ENCODE data around the gene SMS. TPM values are rescaled to one million over a fixed set of nuclear protein-coding genes. Genes with fewer than 3 reads are reported as not detected.
"Not testable (repeated sequence)": the region's sequence is repeated elsewhere in the genome, so short reads cannot be mapped to it uniquely, and the experiment has no call there.

Gene SMS
- total RNA-seq, 1 donor from 2014 or later = 75.7 TPM

DNA sequence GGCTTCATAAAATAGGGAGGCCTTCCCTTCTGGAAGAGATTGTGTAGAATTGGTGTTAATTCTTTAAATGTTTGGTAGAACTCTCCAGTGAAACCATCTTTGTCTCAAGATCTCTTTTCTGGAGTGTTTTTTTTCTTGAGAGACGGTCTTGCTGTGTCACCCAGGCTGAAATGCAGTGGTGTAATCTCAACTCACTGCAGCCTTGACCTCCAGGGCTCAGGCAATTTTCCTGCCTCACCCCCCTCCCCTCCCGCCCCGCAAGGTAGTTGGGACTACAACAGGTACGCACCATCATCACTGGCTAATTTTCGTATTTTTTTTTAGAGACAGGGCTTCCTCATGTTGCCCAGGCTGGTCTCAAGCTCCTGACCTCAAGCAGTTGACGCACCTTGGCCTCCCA lies 12.1 kb downstream of the SMS start:
- no peak for DNase-seq

- not testable (repeated sequence) for DNase-seq
Measured at GRCh38 chrX:21953195-21953830, 12.8 kb downstream of the SMS start.

DNA sequence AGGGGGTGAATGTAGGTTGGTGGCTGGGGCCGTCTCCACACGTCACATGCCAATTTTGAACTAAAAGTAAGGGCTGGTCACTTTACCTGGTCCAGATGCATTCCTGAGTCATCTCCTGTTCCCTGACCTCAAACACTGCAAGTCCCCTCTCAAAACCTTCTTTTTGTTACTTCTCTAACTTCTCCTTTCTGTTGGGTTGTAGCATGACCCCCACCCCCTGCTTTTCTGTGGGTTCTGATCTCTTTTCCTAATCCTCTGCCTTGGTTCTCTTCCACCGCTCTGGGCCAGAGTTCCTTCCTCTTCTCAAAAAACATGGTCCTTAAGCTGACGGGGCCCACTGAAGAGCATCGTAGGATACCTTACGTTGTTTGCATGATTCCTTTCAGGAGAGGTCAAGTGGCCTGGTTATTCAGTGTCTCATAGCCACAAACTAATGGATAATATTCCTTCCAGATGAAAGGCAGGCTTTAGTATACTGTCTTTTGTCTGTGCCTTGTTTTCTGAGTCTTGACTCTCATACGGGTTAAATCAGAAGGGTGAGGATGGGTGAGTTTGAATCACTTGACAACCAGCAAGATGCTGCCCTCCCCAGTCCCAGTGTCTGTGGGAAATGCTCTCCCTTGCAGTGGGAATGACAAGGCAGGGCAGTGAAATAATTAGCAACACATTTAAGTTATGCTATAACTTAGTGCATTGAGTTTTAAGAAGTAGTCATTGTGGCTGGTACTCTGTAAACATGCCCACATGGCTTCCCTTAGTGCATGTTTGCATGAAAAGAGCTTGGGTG lies 15.1 kb downstream of the SMS start:
- no peak for DNase-seq

DNA sequence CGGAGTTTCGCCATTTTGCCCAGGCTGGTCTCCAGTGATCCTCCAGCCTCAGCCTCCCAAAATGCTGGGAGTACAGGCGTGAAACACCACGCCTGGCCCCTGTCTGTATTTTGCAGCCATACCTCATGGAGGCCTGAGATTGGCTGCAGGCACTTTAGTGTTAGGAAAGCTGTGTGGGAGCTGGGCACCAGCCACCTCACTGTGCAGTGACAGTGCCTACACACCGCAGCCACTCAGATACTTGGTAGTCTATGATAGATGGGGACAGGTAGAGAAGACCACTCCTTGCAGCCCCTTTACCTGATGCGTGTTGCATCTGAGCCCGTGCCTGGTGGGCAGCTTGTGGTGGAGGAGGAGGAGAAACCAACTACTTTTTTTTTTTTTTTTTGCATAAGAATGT lies 16.3 kb downstream of the SMS start:
- DNase-seq = no peak

GRCh38 chrX:21958187-21958586 lies 17.7 kb downstream of the SMS start:
- DNase-seq = no peak

DNA sequence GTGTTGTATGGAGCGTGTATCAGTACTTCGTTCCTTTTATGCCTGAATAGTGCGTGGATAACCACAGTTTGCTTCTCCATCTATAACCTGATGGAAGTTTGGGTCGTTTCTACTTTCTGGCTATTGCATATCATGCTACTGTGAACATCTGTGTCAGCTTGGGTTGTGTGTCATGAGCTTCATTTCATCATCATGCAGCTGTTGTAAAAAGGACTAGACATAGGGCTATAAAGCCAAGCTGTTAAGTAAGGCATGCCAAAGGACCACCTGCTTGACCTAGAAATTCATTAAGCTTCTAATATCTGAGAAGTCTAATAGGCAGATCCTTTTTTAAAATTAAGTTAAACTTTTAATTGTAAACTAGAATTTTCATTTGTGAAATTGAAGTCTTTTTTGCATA lies 18.4 kb downstream of the SMS start:
- DNase-seq = peak; percentile 81

DNA sequence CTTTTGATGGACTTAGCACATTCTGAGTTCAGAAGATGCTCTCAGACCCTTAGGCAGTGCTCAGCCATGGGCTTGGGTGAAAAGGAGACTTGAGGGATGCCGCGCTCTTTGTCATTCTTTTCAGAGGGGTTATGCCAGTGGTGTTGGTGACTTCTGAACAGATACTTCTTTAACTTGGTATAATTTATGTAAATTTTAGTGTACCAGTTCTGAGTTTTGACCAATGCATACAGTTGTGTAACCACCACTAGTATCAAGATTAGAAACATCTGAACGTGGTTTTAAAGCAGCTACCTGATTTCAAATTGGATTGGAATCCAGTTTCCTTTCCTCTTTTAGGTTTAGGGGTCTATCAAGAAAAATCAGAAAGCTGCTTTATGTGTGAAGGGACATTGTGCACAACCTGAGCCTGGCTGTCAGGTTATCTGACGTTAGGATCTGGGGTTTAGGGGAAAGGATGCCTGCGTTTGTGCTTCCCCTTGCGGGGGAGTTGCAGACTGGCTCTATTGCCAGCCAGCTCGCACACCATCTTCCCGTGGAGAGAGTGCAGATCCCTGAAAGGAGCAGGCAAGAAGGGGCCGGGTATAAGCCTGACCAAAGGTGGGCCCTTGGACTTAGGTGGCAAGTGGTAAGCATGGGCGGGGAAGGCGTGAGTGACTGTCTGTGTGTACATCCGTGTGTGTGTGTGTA lies 19.0 kb downstream of the SMS start:
- DNase-seq = no peak

DNA sequence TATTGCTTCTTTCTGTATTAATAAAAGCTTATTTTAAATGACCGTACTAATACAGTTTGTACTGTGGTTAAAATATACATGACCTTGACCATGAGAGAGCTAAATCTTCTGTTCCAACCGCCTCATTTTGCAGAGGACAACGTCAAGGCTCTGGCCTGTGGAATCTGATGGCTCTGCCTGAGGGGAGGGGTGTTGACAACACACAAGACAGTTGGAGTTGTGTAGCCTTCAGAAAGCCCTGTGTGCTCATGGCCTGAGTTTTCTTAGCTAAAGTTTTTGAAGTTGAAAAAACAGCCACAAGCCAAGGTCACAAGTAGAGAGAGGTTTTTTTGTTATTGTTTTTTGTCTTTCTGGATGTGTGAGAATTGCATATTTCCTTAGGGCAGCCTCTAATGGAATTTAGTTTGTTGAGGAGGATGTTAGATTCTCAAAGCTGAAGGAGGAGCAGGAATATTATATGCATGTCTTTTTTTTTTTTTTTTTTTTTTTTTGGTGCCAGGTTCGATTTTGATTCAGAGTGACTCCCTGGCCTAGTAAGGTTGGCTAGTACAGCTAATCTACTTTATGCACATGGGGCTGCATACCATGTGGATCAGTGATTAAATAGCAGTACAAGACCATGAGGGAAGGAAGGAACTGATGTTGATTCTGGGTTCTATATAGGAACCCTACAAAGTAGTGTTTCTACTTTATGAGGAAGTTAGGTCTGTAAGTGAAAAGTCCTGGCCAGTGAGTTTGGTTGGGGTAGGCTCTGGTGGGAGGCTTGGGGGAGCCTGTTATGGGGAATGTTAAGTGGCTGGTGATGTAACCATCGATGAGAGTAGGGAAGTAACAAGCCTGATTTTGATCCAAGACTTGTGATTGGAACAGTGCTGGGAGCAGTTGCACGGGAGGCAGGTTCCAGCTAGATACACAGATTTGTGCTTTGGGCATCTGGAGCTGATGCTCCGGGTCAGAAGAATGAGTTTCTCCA lies 20.3 kb downstream of the SMS start:
- DNase-seq = no peak

DNA sequence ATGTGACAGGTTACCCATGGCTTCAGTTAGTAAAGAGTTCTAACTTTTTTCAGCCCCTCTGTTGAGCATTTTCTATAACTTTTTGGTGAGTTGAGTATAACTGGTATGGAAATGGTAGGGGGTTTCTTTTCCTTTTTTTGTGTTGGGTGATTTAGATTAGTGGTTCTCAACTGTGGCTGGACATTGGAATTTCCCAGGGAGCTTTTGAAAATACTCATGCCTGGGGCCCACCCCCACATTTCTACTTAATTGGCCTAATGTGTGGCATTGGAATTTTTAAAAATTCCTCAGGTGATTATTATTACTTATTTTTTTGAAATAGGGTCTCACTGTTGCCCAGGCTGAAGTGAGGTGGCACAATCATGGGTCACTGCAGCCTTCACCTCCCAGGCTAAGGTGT lies 21.9 kb downstream of the SMS start:
- no peak for DNase-seq

DNA sequence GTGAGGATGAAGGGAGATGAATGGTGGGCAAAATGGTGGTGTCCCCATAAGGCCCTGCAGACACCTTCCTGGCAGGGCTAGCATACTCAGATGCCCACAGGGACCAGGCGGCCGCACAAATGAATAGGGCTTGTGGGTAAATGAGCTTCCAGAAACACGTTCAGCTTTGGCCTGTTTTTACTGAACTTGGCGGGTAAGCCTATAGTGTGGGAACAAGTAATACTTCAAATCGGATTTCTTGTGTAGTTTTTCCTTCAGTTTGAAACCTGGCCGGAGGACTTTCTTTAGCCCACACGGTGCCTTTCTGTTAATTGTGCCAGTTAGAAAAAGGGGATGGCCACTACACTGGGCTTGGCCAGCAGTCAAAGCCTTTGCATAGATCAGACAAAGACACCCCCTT lies 22.8 kb downstream of the SMS start:
- no peak for DNase-seq

DNA sequence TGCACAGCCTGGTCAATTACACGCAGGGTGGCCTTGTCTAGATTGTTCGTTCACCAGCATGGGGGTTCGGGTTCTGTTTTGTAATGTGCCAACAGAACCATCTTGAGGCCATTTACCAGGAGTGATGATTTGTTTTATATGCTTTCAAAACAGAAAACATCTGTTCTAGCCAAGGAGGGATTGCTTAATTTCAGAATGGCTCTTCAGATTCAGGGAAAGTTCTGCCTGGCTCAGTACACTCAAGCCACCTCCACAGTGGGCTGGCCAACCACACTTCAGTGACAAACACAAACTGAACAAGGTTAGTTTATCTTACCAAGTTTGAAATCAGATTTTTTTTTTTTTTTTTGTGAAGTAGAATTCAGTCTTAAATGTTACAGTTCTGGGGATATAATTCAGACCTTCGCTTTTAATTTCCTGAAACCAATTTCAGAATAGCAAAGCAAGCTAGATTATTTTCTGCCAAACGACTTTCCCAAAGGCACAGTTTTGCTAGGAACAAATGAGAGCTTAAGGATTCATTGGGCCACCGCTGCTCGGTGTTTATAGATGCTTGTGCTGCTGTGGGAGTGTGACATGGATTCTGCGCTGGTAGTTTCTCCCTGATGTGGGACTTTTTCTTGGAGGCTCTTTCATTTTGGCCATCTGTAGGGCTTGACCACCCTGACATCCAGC lies 23.4 kb downstream of the SMS start:
- DNase-seq = no peak

GRCh38 chrX:21966866-21967265 lies 26.4 kb downstream of the SMS start:
- DNase-seq = no peak

- DNase-seq = no peak
Measured at GRCh38 chrX:21968333-21968732, 27.8 kb downstream of the SMS start.

GRCh38 chrX:21970326-21970725 lies 29.8 kb downstream of the SMS start:
- no peak for DNase-seq

- no peak for DNase-seq
Measured at GRCh38 chrX:21972046-21972445, 31.5 kb downstream of the SMS start.

- no peak for DNase-seq
Measured at GRCh38 chrX:21972721-21973120, 32.2 kb downstream of the SMS start.

GRCh38 chrX:21973321-21974010 lies 33.0 kb downstream of the SMS start:
- DNase-seq = no peak

- no peak for DNase-seq
Measured at GRCh38 chrX:21974011-21974385, 33.5 kb downstream of the SMS start.

DNA sequence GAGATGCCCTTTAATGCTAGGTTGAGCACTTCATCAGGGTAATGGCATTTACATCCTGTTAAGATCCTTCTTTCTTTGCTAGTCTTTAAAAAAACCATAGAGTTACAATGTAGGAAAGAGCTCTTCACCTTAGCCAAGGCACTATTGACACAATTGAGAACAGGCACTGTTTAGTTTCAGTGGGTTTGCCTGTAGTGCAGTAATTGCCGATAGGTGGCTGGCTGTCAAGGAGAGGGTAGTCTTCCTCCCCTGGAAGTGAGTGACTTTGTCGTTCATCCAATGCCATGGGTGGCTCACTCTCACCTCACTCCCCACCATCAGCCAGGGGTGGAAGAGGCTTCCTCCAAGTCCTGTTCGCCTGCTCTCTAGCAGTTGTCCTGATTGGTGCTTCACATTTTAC lies 34.7 kb downstream of the SMS start:
- DNase-seq = no peak

DNA sequence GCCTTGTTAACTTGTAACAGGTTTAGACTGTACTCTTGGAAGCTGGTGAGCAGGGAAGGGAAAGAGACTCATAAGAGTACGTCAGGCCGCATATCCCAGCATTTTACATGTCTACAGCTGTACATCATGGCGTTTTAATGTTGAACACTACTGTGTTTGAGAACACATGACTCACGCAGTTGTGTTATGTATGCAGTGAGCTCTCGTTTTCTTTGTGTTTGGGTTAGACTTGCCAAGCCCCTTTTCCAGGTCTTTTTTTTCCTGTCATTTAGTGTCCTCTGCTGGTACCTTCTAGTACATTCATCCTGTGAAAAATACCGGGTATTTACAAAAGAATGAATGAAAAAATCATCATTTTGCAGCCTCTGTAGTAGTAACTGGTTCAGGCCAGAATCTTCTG lies 35.3 kb downstream of the SMS start:
- DNase-seq = peak; percentile 55

DNA sequence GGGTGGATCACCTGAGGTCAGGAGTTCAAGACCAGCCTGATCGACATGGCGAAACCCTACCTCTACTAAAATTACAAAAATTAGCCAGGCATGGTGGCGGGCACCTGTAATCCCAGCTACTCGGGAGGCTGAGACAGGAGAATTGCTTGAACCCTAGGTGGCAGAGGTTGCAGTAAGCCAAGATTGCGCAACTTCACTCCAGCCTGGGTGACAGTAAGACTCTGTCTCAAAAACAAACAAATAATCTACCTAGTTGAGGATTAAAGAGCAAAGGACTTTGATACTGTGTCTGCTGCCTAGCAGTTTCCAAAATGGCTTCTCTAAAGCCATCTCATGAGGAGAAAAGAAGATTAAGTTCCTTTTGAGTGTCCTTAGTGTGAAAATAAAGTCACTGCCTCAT lies 37.8 kb downstream of the SMS start:
- no peak for DNase-seq
